Jurkat, Clone E6-1 (cell line): ENCODE data around the gene DIAPH2. TPM values are rescaled to one million over a fixed set of nuclear protein-coding genes. Genes with fewer than 3 reads are reported as not detected.

ENCODE experiments used
- DNase-seq: peaks from one replicate; pipeline ENCODE4 v3.0.0-alpha.2; 2011; ENCODE audit warnings: low read depth, low spot score
- H3K4me3 ChIP-seq: 2 replicates; pipeline ENCODE4 v1.5.1; 2011; ENCODE audit warnings: mild to moderate bottlenecking, low read length, control low read depth, moderate library complexity
- polyA plus RNA-seq: library from polyadenylated mRNA; unstranded; fragments of >200 nt; gene quantifications from one replicate; pipeline ENCODE4 v1.2.1, GENCODE V29; 2012; ENCODE audit warnings: missing spikeins; ENCODE audit not compliant: insufficient read length, insufficient read depth

Gene DIAPH2
- 7.1 TPM for polyA plus RNA-seq

DNA sequence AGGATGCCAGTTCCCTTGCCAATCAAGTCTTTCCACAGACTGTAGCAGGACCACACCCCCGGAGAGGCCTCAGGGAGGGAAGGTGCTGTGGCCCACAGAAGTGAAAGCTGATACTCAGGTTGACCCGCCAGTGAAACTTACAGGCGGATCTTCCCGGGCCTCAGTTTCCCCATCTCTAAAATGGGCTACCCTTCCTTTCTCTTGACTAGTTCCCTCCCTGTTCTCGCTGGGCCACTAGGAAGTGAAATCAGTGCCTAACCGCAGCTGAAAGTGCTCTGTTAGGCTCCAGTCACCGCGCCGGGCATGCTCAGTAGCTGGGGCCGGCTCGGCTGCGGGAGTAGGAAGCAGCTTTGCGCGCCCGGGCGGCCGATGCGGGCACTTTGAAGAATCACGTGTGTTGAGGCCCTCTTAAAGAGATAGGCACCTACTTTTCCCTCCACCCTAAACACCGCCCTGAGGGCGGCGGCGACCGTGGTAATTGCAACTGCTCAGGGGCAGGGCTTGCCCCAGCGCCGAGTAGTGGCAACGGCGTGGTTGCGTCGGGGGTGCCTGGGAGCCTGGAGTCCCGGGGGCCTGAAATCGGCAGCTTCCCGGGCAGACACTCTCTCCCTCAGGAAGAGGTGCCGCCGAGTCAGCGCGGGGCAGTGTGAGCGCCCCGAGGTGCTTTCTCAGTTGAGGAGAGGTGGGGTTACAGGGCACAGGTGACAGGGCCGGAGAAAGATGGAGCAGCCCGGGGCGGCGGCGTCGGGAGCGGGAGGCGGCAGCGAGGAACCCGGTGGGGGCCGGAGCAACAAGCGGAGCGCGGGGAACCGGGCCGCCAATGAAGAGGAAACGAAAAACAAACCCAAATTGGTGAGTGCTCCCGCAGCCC is at the start of gene DIAPH2:
Gene DIAPH2, plus strand, starts transcription at position 504 of the 871 bp plus-strand sequence.
- peak; percentile 84 for DNase-seq
- peak within 1 kb of the TSS; percentile 66 for H3K4me3 ChIP-seq

DNA sequence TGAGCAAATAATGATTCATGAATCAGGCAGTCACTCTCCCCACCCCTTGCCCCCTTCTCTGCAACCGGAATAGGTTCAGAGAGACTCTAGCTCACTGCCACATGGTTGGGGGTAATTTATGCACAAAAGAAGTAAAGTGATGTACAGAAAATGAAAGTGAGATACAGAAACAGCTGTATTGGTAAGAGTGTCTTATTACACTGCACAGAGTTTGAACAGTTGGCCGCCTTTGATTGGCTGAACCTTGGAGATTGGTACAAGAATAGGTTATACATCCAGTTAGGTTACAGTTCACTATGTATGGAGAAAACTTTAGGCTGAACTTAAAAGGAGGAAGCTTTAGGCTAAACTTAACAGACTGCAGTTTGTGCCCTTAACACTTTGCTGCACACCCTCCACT is 34.6 kb upstream of the DIAPH2 start:
- H3K4me3 ChIP-seq = no peak overlapping the region
- DNase-seq = no peak

DNA sequence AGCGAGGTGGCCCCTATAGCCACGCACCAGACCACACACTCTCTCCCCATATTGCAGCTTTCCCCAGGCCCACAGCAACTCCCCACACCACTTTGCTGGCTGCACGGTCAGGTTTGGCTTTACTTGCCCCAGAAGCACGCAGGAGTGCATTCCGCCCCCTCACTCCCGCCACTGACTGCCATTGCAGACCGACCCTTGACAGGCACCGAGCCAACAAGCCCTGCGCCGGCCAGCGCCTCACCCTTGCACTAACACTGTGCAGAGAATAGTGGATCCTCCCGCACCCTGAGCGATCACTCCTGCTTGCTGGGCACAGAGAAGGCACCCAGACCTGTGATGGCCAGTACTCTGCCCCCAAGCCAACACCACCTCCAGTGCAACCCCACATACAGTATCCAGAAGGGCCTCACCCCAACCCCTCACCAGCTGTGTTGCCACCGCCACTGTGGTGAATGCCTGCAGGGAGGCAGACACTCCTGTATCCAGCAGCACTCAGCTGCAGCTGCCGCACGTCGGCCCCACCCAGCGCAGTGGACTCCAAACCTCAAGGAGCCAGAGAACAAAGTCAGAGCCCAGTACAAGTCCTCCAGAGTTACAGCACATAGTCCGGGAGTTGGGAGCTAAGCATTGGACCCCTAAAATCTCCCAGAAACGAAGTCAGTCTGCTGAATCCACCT is 28.6 kb upstream of the DIAPH2 start:
- no peak overlapping the region for H3K4me3 ChIP-seq
- DNase-seq = no peak

DNA sequence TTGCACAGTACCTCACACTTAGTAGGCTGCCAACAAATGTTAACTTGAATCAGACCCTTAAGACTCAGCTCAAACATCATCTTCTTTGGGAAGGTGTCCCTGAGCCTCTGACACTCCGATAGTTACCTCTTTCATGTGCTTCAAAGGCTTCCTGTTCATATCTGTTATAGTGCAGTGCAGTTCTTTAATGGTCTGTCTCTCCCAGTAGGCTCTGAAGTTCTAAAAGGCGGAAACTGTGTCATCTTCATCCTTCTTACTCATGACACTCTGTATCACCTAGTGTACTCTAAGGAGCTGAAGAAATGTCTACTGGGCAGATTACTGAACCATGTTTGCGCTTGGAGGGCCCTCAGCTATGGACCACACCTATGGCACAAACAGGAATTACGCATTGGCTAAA is 2.1 kb upstream of the DIAPH2 start:
- DNase-seq = peak; percentile 84
- H3K4me3 ChIP-seq = 0 out of 2 replicates have a peak overlapping the region, but pooled peaks have one; percentile 9

DNA sequence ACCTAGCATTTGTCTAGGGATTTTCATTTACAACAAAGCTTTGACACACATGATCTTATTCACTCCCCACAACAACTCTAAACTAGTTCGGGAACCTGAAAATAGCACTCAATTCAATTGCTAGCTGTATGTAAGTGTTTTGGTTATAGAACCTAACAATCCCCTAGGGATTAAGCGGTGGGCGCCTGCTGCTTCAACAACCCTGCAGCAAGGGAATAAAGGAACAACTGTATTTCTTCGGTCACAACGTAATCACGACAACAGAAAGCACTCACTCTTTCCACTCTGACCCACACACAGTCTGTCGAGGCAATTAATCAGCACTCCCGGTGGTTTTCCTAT is 674 bp upstream of the DIAPH2 start:
- peak overlapping the region; percentile 66 for H3K4me3 ChIP-seq
- no peak for DNase-seq

DNA sequence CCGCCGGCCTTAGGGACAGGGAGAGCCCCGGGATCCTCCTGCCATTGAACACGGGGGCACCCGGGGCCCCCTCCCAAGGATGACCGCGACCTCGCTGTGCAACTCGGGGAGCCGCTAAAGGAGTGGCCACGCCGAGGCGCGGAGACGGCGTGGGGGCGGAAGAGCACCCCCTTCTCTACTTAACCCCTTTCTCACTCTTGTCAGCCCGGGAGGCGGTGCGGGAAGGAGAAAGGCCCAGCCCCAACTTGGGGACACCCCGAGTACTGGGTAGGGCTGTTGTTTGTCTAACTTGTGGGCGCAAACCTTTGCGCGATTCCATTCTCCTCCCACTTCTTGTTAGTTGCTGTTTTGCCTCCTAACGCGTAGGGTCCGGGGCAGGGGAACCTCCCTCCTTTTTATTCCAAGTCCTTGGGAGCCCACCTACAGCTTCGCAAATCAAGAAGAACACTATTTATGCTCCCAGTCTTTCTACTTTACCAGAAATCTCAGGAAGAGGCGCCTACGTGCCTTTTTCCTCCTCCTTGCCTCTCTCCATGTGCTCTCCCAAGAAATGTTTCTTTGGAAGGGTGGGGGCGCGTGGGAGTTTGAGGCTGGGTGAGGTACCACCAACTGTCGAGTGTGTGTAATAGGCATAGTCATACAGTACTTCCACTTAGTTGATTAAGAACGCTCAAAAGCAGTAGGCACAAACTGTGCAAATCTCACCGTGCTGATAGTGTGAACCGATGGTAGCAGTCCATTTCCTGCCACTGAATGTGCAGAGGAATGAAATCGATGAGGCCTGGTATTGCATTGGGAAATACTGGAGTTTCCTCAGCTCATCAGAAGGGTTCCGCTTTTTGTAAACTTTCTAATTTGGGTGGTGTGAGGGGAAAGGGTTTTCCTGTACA is 813 bp downstream of the DIAPH2 start:
- peak overlapping the region; percentile 66 for H3K4me3 ChIP-seq
- no peak for DNase-seq

DNA sequence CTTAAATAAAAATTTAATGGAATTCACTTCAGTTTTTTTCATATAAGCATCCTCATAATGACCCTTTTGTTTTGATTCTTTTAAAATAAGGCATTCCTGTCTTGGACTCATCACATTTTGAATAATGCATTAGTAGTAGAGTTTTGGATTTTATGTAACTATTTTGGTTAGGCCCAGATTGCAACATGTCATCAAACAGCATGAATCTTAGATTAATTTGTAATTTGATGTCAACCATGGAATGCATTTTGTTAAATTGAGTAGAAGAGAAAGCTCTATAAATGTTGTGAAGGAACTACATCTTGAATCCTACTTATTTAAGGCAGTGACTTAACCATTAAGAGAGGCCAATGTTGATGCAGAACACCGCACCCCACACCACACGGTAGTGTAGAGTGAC is 3.1 kb downstream of the DIAPH2 start:
- H3K4me3 ChIP-seq = no peak overlapping the region
- DNase-seq = no peak

DNA sequence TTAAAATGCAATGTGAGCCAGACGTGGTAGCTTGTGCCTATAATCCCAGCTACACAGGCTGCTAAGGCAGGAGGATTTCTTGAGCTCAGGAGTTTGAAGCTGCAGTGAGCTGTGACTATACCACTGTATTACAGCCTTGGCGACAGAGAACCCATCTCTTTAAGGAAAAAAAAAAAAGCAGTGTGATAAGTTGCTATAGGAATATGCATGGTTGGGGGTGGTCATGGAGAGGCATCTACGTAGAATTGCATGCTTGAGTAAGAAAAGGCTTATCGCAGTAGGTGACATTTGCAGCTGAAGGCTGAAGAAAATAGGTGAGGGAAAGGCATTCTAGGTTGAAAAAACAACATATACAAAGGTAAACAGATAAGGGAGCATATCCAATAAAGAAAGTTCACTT is 4.1 kb downstream of the DIAPH2 start:
- no peak overlapping the region for H3K4me3 ChIP-seq
- no peak for DNase-seq

DNA sequence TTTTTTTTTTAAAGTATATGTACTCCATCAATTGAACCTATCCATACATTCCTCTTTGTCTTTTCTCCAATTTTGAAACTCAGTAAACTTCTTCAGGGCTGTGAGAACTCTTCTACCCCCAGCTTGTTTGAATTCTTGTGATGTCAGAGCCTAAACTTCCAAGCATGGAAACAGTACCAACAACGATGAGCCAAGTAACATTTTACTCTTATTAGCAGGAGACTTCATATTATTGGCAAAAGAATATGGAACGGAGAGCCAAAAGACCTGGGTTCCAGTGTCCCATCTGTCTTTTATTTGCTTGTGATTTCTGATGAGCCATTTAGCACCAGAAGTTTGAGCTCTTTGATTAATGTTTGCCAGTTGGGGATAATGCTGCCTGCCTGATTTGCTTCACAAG is 5.3 kb downstream of the DIAPH2 start:
- no peak overlapping the region for H3K4me3 ChIP-seq
- DNase-seq = no peak

DNA sequence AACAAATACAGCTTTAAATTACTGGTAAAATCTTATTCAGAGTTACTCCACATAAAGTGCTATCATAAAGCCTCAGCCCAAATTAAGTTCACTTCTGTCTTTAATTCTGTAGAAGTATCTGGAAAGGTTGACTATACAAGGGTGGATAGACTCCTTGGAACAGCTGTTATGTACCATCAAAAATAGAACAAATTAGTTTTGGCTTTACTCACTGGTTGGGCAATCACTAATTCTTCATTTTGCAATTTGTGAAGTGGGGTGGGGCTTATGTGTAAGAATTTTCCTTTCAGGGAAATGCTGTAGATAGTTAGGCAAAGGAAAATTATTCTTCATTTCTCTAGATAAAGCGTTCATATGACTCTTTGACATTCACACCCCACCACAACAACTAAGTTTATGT is 7.8 kb downstream of the DIAPH2 start:
- no peak overlapping the region for H3K4me3 ChIP-seq
- no peak for DNase-seq

DNA sequence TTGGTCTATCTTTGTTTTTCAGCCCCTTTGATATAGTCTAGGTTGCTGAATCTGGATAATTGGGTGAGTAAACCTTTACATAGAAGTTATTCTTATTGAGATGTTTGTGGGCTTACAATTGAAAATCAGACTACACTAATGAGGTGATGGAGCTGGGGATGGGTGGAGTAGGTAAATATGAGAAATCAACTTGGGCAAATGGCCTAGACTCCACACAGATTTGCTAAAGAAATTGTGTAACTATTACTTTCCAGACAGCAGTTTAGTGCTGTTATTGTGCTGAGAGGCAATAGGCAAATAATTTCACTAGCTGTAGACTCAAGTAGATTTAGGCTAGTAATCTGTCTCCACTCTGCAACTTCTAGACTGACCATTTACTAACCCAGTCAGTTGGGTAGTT is 8.2 kb downstream of the DIAPH2 start:
- DNase-seq = no peak
- no peak overlapping the region for H3K4me3 ChIP-seq

DNA sequence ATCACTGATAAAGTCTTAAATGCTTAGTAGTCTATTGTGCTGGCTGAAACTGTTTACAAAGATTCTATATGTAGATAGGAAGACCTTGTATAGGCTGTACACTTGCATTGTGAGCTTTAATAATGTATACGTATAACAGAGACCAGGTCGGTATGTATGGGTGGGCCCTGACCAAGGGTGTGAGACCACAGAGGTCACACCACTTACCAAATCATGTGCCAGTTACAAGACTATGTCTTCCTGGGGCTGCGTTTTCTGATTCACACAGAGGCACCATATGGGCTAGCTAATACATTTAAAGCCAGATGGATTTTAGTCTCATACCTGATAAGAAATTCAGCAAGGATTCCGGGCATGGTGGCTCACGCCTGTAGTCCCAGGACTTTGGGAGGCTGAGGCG is 8.8 kb downstream of the DIAPH2 start:
- no peak for DNase-seq
- H3K4me3 ChIP-seq = no peak overlapping the region

DNA sequence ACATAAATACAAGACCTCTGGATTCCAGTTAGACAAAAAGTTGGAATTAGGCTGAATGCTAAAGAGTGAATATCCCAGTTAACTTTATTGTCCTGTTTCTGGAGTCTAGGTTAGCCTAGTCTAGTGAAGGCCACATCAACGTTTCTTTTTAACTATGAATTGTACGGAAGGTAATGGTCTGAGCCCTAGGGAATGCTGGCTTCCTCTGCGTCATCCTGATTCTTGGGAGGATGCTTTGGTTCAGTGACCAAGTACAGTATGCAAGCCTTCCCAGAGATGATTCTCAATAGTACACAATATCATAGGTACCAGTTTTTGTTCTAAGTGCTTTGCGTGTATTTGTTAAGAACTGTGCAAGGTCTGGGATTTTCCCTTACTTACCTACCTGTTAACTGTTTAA is 11.8 kb downstream of the DIAPH2 start:
- no peak overlapping the region for H3K4me3 ChIP-seq
- no peak for DNase-seq

DNA sequence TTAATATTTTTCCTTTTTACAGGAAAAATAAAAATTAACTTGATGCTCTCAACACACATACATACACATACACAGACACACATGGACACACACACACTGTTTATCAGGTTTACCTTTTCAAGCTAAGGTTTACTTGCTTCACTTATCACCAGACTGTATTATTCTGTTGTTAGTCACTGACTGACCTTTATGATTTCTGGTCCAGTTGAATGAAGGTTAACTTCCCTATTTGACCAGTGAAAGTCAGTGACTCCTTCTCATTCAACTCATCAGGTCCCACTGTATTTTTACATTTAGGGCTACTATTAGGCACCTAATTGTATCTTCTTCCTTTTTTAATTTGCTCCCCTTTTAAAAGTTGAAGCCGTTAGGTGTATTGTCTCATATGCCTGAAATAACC is 16.0 kb downstream of the DIAPH2 start:
- H3K4me3 ChIP-seq = no peak overlapping the region
- no peak for DNase-seq

DNA sequence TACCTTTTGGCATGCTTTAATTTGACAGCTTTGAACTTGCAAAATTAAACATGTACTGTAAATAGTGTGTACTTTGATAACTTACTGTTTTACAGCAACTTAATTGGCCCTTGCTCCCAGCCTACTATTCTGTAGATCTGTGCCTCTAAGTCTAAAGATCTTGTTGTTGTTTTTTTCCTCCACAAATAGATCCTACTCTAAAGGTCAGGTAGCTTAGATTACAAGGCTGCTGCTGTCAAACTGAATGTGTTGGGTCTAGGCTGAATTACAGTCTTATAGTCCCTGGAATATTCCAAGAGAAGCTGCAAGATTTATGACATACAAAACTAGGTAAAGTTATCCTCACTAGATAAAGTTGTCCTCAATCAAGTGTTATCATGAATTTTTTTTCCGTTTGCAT is 18.7 kb downstream of the DIAPH2 start:
- no peak overlapping the region for H3K4me3 ChIP-seq
- DNase-seq = no peak

DNA sequence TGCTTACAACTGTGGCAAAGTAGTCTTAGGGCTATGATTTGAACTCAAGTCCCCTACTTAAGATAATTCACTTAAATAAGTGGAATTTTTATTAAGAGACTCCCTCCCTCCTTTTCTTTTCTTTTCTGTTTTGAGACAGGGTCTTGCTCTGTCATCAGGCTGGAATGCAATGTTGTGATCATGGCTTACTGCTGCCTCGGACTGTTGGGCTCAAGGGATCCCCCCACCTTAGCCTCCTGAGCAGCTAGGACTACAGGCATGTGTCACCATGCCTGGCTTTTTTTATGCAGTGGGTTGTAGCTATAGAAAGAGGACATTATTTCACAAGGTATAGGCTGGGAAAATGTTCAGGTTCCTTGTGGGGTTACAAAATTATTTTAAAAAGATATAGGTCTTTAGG is 19.2 kb downstream of the DIAPH2 start:
- H3K4me3 ChIP-seq = no peak overlapping the region
- DNase-seq = no peak

DNA sequence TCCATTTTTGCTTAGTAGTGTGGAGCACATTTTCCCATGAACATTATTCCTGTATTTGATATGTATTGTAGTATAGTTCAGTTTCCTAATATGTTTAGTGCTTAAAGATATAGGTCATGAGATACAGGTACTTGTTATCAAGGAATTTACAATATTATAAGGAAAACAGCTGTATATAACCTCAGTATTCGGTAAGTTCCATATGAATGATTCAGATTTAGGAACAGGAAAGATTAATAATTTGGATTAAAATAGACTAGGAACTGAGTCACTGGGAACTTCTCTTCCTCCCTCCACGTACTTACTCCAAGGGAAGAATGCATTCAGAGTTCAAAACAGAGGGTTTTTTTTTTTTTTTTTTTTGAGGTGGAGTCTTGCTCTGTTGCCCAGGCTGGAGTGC is 20.0 kb downstream of the DIAPH2 start:
- DNase-seq = no peak
- no peak overlapping the region for H3K4me3 ChIP-seq

DNA sequence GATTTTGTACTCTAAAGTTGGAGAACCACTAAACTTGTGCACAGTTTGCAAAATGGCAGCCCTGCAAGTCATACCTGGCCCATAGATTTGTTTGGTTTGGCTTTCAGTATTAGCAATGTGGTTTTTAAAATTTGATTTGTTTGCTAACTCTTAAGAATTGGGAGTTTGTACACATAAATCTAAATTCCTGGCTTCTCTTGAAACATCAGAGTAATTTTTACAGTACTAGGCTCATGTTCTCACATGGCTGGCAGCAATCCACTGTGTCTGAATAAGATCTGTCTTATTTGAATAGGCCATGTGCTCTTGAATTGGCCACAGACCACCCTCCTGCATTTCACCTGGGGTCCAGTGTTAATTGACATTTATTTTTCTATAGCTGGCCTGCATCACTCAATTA is 21.3 kb downstream of the DIAPH2 start:
- H3K4me3 ChIP-seq = no peak overlapping the region

DNA sequence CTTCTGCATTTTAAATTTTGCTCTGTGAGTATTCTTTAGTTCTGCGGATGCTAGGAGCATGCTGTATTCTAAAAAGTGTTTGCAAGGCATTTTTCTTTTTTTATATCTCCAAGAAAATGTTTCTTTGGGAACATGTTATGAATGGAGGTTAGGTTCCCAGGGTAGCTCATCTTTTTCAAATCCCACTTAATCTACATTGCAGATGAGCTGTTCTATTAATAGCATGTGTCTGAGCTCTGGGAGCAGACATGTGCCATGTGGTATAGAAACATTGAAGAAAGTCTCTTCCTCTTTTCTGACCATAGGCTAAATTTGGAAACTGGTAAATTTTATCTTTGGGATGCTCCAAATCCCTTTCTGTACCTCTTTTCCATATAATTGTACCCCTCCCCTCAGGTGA is 23.2 kb downstream of the DIAPH2 start:
- no peak overlapping the region for H3K4me3 ChIP-seq
- DNase-seq = no peak

More for the DNA sequence above, 21.3 kb downstream of the DIAPH2 start:
- DNase-seq = no peak

DNA sequence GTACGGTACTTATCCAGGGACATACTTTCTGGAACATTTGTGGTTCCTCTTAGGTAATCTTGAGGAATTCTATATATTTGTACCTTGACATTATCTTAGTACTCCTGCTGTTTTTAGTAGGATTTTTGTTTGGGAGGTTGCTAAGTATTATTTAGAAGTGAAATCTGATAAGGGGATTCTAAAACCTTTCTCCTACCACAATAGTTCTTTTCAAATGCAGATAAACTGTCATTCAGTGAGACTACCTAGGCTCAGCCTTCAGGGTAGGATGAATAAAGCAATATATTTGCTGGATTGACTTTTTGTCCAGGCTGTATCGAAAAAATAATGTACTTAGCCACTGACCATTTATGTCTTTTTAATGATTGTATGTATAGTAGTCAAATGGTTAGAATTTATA is 25.4 kb downstream of the DIAPH2 start:
- no peak for DNase-seq
- no peak overlapping the region for H3K4me3 ChIP-seq
